ENCODE results near the gene DPH7.
A peak's percentile ranks its signal among the peaks of the same experiment; 100 is the strongest.
"Not testable (repeated sequence)": the region's sequence is repeated elsewhere in the genome, so short reads cannot be mapped to it uniquely, and the experiment has no call there.

DPH7 gene

DNA sequence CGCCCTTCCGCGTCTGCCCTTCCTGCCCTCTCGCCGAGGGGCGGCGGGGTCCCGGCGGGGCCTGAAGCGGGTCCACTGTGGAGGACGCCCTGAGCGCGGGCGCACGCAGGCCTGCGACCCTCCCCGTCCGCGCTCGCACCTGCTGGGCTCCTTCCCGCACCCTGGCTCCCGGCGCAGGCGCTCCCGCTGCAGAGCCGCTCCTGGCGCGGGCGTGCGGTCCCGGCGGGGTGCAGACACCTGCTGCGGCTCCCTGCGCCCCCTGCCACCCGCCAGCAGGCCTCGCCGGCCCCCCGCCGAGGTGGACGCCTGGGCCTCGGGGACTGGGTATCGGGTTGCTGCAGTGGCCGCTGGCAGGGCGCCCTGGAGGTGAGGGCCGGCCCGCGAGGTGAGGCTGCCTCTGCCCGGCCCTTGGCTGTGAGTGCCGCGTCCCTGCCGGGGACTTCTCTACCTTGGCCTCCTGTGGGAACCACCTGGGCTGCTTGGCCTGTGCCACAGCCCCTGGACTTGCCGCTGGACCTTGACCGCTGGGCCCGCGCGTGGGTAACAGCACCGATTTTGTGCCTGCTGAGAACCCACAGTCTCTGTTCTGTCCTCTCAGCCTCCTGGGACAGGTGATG, 27.4 kb upstream of the DPH7 start:
- no peak for DNase-seq

DNA sequence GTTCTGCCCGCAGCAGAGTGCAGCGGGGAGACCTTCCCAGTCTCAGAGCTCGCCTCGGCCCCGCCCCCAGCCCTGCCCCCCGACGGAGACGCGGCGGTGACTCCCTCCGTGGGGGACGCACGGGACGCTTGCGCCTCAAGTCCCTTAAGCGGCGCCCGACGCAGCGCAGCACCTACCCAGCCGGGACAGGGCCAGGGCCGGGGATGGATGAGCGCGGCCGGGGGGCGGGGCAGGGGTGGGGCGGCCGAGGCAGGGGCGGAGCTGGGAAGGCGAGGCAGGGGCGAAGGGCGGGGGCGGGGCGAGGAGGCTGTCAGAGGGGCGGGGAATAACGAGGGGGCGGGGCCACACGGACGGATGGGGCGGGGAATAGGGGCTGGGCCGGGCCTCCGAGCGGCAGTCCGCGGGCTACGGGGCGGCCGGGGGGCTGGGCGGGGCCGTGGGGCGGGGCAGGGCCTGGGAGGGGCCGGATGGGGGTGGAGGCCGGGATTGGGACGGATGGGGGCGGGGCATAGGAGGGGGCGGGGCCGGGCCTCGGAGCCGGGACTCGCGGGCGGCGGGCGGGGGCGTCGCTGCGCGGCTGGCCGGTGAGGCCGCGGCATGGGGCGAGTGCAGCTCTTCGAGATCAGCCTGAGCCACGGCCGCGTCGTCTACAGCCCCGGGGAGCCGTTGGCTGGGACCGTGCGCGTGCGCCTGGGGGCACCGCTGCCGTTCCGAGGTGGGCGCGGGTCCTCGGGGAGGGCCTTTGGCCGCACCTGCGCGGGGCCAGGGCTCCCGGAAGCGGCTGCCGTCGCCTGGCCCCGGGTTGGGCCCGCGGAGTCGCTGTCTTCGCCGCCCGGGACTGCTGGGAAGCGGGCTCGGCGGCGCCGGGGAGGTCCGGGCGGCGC, 26.6 kb upstream of the DPH7 start, which contains the start of gene ARRDC1:
ARRDC1 (plus strand) TSS at position 566 of the 884 bp plus-strand sequence; CDS start at position 598, 32 bp downstream.
- DNase-seq, result peak; percentile 89

DNA sequence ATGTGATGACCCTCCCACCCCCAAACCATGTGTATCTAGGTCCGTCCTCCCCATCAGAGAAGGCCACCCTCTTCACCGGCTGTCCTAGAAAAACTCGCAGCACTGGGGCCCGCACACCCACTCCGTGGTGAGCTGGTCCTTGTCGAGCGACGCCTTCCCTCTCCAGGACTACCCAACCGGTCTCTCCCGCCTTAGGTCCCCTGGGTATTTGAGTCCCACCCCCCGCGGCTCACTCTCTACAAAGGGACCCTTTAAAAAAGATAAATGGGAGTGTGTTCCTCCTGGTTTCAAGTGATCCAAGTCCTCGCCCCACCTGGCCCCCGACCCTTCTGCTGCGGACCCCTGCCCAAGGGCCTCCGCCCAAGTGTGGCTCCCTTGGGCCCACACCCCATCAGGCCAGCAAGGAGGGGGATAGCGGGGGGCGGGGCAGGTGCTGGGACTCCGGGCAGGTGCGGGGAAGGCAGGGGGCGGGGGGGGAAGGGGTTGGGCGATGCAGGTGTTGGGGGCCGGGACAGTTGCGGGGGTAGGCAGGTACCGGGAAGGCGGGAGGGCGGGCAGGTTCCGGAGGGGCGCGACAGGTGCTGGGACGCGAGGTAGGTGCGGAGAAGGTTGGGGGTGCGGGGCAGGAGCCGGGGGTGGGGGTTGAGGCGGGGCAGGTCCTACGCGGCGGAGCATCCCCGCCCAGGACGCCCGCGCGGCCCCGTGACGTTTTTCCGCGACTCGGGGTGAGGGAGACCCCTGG, 25.8 kb upstream of the DPH7 start:
- DNase-seq, result no peak

DNA sequence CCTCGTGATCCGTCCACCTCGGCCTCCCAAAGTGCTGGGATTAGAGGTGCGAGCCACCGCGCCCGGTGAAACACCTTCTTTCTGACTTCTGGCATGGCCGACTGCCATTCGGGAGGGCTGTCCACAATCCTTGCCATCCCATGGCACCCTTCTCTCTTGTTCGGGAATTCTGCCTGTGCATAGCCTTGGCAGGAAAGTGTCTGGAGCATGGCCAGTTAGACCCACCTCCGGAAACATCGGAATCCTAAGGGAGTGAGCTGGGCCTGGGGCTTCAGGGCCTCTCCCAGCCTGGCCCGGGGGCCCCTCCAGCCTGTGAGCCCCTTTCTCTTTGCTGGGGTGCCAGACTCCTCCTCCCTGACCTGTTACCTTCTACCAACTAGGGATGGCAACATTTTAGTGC, 25.2 kb upstream of the DPH7 start:
- no peak for DNase-seq

DNA sequence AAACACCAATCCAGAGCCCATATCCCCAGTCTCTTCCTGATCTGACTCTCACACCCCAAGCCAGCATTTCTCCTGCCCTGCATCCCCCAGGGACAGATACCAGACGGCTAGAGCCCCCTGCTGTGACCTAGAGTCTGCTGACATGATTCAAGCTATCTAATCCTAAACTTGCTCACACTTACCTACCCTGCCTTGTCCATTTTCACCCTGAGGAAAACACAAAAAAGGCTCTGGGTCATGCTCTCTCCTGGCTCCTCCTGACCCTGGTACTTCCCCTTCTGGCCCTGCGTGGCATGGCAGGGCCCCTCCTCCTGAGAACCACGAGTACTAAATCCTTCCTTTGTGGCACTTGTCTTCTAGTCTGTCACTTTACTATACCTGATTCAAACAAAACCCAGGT, 23.9 kb upstream of the DPH7 start:
- DNase-seq, result no peak

DNA sequence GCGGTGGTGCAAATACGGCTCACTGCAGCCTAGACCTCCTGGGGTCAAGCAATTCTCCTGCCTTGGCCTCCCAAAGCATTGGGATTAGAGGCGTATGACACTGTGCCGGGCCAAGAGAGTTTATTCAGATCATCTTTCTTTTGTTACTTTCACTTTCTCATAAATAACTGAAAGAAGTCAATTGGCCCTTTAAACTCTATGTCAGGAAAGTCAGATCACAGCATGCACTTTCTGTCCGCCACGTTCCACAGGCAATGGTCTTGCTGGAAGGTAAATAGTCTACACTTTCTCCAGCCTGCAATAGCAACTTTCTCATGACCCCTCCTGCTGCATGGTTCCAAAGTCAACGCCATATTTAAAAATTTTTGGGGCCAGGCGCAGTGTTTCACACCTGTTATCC, 20.2 kb upstream of the DPH7 start:
- DNase-seq, result no peak

DNA sequence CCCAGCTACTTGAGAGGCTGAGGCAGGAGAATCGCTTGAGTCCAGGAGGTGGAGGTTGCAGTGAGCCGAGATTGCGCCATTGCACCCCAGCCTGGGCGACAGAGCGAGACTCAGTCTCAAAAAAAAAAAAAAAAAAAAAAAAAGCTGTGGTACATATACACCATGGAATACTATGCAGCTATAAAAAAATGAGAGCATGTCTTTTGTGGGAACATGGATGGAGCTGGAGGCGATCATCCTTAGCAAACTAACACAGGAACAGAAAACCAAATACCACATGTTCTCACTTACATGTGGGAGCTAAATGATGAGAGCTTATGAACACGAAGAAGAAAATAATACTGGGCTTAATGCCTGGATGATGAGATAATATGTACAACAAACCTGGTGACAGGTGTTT, 17.9 kb upstream of the DPH7 start:
- not testable (repeated sequence) for DNase-seq

DNA sequence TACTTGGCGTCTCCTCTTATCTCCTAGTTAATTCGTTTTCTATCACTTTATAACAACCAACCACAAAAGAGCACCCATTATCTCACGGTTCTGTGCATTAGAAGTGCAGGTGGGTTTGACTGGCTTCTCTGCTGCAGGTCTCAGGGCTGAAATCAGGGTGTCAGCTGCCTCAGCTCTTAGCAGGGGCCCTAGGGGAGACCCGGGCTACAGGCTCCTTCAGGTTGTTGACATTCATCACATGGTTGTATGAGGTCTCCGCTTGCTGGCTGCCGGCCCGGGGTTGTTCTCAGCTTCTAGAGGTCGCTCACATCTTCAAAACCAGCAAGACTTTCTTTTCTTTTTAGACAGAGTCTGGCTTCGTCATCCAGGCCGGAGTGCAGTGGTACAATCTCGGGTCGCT, 14.5 kb upstream of the DPH7 start:
- peak; percentile 95 for DNase-seq

DNA sequence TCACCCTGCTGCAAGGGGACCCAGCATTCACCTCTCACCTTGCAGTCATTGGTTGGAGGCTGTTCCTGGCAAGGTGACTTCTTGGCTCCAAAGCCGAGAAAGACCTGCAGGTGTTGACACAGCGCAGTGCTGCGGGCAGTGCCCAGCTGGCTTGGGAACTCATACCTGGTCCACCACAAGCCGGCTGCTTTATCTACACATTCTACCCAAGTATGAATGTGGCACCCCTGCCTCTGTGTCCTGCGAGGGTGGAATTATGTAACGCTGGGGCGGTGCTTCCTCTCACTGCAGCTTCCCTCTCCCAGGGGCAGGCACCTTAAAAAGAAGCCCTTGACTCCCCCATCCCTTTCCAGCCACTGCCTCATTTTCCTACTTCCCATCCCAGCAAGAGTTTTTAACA, 14.0 kb upstream of the DPH7 start:
- peak; percentile 63 for DNase-seq

DNA sequence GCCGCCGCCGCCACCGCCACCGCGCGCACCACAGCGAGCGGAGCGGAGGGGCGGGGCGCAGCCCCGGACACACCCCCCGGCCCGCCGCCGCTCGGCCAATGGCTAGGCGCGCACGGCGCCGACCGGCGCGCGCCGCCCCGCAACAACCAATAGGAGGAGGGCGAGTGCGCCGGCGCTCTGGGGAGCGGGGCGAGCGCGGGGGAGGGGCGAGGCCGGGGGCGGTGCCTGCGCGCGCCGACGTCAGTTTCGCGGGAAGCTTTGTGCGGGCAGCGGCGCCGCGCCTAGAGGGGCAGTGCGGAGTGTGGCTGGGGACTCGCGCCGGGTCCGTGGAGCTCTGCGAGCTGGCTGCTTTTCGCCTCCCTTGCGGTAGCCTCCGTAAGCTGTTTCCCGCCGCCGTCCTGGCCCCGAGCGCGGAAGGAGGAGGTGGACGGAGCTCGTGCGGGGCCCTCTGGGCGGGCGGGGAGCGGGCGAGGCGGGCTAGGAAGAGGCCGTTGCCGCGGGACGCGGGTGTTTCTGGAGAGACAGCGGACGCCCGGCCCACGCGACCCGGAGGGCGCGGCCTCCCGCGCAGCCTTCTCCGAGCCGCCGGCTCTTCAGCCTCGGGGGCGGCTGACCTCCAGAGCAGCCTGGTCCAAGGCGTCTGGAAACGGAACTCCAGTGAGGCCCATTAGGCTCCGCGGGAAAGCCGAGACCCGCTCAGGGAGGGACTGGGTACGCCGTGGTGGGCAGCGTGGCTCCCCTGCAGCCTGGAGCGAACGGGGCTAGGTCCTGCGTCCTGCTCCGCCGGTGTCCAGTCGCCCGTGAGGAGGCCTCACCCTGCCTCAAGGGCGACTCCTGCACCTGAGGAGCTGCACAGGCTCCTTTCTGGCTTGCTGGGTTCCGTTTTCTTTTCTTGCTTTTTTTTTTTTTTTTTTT, 12.0 kb upstream of the DPH7 start, which contains the start of gene ZMYND19:
ZMYND19 (minus strand) TSS at position 44 of the 915 bp plus-strand sequence. CDS start 249 bp downstream, outside the sequence.
- DNase-seq, result peak; percentile 42

DNA sequence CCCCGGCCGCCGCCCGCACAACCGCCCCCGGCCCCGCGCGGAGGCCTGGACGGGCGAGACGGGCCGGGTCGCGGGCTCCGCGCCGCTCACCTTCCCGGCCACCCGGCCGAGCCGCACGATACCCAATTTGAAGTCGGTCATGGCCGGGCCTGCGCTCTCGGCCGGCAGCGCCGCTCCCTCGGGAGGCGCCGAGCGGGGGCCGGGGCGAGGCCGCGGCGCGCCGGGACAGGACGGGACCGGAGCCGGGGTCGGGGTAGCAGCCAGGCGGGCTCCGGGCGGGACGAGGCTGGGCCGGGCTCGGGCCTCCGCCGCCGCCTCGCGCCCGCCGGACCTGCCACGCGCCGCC, 11.4 kb upstream of the DPH7 start:
- DNase-seq, result no peak

DNA sequence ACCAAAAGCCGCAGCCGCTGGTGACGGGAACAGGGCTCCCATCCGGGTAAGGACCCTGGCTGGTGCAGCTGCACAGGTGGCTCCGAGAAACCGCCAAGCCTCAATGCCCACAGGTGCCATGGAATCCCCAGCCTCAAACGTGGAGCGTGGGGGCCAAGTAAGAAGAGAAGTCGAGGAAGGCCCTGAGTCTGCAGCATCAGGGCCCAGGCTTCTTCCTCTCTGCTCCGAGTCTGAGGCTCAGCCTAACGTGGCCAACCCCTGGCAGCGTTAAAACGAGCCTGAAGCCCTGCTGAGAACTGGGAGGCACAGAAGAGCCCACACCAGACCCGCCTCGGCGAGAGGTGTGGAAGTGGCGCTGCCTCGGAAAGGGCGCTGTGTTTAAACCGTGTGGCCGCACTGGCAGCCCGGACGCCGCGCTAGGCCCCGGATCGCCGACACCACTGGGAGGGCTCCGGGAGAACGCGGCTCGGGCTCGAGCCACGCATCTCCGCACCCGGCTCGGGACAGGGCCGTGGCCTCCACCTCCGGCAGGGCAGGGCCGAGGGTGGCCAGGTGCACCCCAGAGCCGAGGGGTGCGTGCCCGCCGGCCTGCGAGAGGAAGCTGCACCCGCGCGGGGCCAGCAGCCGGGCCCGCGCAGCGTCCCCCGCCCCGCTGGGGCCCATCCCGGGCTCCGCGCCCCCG, 10.9 kb upstream of the DPH7 start:
- no peak for DNase-seq

DNA sequence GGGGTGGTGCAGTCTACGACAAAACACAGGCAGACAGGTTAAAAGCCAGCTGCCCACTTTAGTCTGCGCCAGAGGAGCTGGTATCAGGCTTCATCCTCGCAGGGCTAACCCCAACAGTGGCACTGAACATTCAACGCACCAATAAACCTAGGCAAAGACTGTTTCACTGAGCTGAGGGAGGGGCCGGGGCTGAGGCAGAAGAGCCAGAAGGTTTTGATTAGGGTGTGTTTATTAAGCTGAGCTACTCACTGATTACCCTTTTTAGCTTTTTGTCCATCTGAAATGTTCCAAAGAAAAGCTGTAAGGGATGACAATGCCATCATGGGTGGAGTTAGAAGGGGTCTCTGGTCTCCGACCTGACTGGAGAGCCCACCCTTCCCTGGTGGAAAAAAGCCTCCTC, 10.2 kb upstream of the DPH7 start:
- DNase-seq, result no peak

DNA sequence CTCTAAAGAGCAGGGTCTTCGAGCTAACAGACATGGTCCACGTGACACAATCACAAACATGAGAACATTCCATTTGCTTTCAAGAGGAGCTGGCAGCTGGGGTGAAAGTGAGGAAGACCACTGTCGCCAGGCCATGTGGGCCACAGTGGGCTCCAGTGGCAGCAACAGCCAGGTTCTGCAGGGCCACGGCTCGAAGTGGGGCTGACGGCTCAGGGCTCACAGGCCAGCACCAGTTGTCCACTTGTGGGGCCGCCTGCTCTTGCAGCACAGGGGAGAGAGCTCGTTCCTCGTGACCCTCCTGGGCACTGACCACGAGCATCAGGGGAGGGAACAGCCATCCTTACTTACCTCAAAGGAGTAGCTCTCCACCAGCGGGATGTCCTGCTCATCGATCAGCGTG, 9.6 kb upstream of the DPH7 start:
- no peak for DNase-seq

DNA sequence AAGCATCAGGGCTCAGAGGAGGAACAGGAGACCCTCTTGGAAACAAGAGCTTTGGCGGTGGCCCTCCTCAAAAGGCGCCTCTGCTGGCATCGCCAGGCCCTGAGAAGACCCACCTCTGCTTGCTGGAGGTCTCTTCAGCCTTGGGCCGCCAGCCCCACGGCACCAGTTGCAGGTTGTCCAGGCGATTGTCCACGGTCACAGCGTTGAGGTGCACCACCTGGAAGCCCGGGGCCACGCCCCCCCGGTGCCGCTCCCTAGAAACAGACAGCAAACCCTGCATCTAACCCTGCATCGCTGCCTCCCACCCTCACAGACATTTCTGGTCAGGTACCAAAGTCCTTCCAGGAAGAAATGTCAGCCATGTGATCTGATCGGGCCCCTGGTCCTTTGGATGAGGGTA, 8.1 kb upstream of the DPH7 start:
- DNase-seq, result no peak

DNA sequence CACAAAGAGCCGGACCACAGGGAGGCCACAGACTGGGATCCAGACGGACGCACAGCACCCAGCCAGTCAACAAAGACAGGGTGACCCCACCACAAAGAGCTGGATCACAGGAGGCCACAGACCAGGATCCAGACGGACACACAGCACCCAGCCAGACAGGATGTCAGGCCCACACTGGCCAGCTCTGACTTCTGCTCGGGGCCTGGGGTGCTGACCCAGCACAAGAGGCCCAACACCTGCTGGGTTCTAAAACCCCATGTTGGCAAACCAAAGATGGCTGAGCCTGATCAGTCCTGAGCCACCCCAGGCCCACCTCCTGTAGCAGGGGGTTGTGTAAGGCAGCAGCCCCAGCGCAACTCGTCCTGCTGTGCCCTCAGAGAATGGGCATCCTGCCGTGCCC, 5.2 kb upstream of the DPH7 start:
- DNase-seq, result no peak

DNA sequence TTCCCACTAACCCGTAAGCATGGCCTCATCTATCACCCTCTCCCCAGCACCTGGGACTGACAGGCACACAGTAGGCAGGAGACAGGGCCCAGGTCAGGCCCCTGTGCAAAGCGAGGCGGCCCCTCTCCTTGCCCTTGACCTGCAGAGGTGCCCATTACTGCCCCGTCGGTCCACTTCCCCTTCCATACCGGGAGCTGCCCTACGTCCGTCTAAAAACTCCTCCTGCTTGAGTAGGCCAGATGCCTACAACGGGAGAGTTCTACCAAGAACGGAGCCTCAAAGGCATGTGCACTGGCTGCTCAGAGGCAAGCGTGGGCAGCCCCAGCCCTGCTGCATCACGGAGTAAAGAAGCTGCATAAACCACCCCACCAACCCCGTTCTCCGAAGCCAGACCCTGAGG, 4.6 kb upstream of the DPH7 start:
- no peak for DNase-seq

DNA sequence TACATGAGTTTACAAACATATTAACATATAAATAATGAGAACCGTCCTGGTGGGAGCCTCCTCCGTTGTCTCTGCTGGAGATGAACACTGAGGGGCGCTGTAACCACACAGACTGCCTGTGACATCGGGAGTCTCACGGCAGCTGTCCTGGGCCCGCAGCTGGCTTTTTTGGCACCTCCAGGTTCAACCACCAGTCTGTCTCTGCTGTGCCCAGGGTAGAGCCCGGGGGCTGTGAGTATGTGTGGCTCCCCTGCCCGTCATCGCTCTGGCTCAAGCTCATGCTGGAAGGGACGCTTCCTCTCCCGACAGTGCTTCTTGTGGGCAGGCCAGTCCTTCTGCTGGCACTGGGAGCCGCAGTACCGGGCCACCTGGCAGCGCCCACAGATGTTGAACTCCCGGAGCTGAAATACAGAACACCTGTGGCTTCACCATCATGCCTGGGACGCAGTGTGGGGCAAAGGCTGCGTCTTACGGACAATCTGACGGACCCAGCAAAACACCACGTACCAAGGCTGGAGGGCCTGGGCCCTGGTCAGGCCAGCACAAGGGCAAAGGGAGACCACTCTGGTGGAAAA, 3.6 kb upstream of the DPH7 start:
- DNase-seq, result no peak

DNA sequence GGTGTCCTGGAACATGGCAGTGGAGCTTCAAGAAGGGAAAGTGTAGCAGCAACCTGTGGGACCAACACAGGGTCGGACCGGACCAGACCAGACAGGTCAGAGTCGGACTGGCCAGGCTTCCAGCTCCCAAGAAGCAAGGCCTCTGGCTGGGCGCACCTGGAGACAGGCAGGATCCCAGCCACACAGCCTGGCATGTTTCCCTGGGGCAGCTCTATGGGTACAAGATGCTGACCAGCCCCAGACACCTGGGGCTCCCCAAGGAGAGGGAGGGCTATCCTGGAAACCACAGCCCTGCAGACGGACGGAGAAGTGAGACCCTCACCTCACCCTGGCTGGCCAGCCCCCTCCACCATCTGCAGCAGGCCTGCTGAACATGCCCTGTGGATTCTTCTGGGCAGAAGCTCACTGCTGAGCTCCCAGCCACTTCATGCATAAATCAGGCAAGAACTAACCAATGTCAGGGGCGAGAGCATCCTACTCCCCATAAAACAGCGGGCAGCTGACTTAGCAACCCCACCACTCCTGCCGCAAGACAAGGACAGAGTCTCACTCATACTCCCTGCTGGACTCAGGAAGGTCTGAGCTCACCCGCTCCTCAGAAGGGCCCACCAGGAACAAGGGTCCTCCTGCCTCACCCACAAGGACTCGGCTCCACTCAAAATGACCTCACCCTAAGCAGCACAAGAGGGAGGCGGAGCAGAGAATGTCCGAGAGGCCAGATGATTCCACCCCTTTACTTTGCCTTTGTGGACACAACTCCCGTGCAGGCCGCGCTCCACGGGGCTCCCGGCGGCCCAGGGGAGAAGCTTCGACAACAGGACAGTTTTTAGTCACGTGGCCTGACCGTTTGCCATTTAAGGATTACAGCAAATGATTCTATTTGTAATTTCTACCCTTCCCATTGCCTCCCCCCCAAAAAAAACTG, 2.9 kb upstream of the DPH7 start:
- DNase-seq, result no peak

DNA sequence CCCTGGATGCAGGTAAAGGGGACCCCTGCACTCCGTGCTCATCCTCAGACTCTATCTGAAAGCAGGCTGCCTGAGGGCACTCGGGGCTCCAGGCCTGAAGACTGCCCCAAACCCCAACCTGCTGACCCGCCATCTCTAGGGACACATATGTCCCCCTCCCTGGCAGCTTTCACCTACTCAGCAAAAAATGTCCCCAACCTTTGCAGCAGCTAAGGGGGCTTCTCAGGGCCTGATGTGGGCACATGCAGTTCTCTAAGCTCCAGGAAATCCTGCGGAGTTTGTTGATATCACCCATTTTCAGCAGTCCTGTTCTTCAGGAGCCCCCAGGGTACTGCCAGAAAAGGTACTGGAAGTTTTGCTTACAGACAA, 2.2 kb upstream of the DPH7 start:
- no peak for DNase-seq
